Endometrial microvascular endothelial cells (primary cell): ENCODE results near the gene SPRED2. TPM values are rescaled to one million over a fixed set of nuclear protein-coding genes. Genes with fewer than 3 reads are reported as not detected.

Experiments
- in situ Hi-C: cut with HindIII; loops from 2 replicates; pipeline ENCODE4 v1.10.0; 2017; ENCODE audit warnings: low sequenced_read_pairs, low pct_unique_long_range_greater_than_20kb; ENCODE audit errors: inconsistent ontology term
- total RNA-seq: library from RNA; depleted of rRNA; stranded (reverse); fragments of >200 nt; gene quantifications from one replicate; pipeline ENCODE4 v1.2.3, GENCODE V29; 2015; ENCODE audit errors: inconsistent ontology term

The SPRED2 gene
- total RNA-seq, 1 donor from 2014 or later, result 8.5 TPM

- in situ Hi-C loops, result no loop called here
Measured at GRCh38 chr2:65450393-65450792, 18.0 kb upstream of the SPRED2 start.

GRCh38 chr2:65443509-65444186 is 11.2 kb upstream of the SPRED2 start:
- in situ Hi-C loops, result loop anchor here (25.0 kb wide), 1 partner anchor 181 kb away; no protein-coding TSS in a partner anchor

GRCh38 chr2:65442420-65443020 is 10.1 kb upstream of the SPRED2 start:
- in situ Hi-C loops, result loop anchor here (25.0 kb wide), 1 partner anchor 180 kb away; no protein-coding TSS in a partner anchor

GRCh38 chr2:65438137-65438899 is 5.9 kb upstream of the SPRED2 start:
- in situ Hi-C loops, result loop anchor here (25.0 kb wide), 1 partner anchor 176 kb away; no protein-coding TSS in a partner anchor

GRCh38 chr2:65437392-65438135 is 5.2 kb upstream of the SPRED2 start:
- in situ Hi-C loops, result loop anchor here (25.0 kb wide), 1 partner anchor 175 kb away; no protein-coding TSS in a partner anchor

- in situ Hi-C loops, result loop anchor here (25.0 kb wide), 1 partner anchor 175 kb away; no protein-coding TSS in a partner anchor
Measured at GRCh38 chr2:65436824-65437221, 4.4 kb upstream of the SPRED2 start.

DNA sequence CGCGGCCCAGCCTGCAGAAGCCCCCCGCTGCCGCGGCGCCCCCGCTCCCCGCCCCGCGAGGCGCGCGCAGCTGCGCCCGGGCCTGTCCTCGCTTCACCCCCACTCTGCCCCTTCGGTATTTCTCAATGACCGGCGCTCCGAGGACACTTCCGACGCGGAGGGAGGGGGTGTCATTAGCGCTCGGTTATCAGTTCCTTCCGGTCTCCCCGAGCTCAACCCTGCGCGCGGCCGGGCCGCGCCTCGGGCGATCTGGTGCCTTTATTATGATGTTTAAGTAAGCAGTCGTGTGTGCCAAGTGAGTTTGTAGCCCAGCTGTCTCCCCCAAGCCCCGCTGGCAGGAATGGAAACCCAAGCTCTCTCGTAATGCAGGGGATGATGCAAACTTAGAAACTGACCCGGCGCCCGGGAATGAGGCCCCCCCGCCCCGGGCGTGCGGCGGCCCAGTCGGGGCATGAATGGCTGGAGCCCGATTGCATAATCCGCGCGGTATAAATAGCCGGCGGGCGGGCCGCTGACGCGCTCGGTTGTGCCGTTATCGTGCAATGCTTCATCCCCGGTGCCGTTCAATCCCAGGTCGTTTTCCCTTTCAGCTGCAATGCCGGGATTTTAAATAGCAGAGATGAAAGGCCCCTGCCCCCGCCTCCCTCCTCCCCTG is 3.9 kb upstream of the SPRED2 start:
- in situ Hi-C loops, result loop anchor here (25.0 kb wide), 1 partner anchor 174 kb away; no protein-coding TSS in a partner anchor

- in situ Hi-C loops, result loop anchor here (25.0 kb wide), 1 partner anchor 173 kb away; no protein-coding TSS in a partner anchor
Measured at GRCh38 chr2:65435625-65436168, 3.3 kb upstream of the SPRED2 start.

- in situ Hi-C loops, result loop anchor here (25.0 kb wide), 1 partner anchor 172 kb away; no protein-coding TSS in a partner anchor
Measured at GRCh38 chr2:65434592-65435241, 2.3 kb upstream of the SPRED2 start.

DNA sequence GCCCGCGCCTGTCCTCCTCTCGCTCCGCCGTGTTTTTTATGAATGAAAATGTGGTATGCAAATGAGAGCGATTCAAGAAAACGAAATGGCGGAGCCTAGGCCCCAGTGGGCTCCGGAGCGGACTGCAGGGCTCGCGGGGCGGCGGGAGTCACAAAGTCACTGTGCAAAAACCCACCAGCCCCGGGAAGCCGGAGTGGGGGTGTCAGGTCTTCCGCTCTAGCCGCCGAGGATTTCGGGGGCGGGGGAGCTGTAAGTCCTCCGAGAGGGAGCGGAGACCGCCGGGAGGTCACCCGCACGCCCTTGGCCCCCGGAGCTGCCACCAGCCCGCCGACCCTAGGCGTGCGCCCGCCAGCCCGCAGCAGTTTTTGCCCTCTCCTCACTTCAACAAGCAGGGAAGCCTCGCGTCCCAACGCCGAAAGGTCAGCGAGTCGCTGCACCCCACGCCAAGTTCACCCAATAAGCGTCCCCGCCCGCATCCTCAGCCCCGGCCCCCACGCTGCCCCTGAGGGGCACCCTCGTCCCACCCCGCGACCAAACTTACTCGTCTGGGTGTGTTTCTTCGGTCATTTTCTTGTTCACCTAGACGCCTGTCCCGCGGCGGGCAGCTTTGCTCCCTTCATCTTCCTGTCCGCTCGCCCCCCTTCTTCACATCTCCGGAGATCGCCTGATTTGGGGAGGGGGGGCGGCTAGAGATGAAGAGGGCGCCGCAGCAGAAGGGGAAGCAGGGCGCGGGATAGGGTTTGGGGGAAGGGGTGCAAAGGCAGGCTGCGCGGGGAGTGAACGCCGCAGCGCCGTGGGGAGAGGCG is 775 bp downstream of the SPRED2 start:
- in situ Hi-C loops, result loop anchor here (25.0 kb wide), 1 partner anchor 169 kb away; no protein-coding TSS in a partner anchor

DNA sequence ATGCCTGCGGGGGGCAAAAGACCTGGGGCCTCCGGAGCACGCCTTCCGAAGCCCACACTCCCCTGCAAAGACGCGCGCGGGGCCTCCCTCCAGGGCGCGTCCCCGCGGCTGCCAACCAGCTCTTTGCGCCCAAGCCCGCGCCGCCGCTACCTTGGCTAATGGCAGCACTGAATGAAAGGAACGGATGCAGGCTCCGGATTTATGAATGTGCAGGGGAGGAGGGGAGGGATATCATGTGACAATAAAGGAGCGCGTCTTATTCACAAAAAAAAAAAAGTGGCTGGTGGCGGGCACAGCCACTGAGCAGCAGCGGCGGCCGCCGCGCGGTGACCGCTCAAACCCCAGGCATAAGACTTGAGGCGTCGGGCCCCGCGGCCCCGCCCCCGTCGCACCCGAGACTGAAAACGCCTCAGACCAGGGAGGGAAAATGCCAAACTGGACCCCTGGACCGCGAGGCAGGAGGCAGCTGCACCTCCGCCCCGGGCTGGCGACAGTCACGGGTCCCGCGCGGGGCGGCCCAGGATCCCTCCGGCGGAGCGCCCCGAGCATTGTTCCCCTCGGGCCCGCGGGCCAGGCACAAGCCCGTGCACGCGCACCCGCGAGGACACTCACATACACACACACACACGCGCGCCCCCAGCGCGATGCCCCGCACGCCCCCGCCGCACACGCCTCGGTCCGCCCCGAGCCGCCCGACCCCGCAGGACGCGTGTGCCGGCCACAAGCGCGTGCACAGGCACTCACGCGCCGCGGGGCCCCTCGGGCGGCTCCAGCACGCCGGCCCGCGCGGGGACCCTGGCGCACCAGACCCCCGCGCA is 1.6 kb downstream of the SPRED2 start:
- in situ Hi-C loops, result loop anchor here (25.0 kb wide), 1 partner anchor 169 kb away; no protein-coding TSS in a partner anchor

GRCh38 chr2:65429786-65430602 is 2.4 kb downstream of the SPRED2 start:
- in situ Hi-C loops, result loop anchor here (25.0 kb wide), 1 partner anchor 168 kb away; no protein-coding TSS in a partner anchor

GRCh38 chr2:65427532-65427931 is 4.9 kb downstream of the SPRED2 start:
- in situ Hi-C loops, result loop anchor here (25.0 kb wide), 1 partner anchor 165 kb away; no protein-coding TSS in a partner anchor

GRCh38 chr2:65425276-65425675 is 7.1 kb downstream of the SPRED2 start:
- in situ Hi-C loops, result loop anchor here (25.0 kb wide), 1 partner anchor 163 kb away; no protein-coding TSS in a partner anchor

- in situ Hi-C loops, result no loop called here
Measured at GRCh38 chr2:65424391-65424790, 8.0 kb downstream of the SPRED2 start.
